ENCODE results near the gene LGALS9B. TPM values are rescaled to one million over a fixed set of nuclear protein-coding genes. Genes with fewer than 3 reads are reported as not detected.
"Not testable (repeated sequence)": the region's sequence is repeated elsewhere in the genome, so short reads cannot be mapped to it uniquely, and the experiment has no call there.

The LGALS9B gene
- 1 to 10 TPM in 1 of 3 donors, not detected in 2; 2.9 TPM for polyA plus RNA-seq

DNA sequence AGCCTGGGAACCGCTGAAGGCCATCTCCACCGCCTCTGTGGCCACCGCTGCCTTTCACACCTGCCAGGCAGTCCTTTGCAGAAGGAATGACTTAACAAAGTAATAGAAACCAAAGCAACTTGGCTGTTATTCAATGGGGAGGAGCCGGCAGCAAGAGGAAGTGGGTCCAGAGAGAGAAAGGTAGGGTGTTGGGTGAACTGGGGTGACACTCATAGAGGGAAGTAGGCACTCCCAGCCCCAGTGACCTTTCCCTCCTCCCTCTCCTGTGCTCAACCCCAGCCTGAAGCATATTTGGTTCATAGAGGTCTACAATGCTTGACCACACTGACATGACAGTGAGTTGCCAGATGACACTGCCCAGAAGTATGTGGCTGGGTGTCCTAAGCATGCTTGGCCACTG, at the start of gene LGALS9B:
LGALS9B (minus strand) TSS at position 93 of the 400 bp plus-strand sequence; CDS start at position 24, 69 bp downstream.
- not testable (repeated sequence) for H3K27ac ChIP-seq (ENCODE audit: low read depth, low read length)
- WGBS, 3 donors: 50% methylated on average over 1 of the region's 4 CpGs; no CpG with 5 or more reads in 2 of the 3 donors

DNA sequence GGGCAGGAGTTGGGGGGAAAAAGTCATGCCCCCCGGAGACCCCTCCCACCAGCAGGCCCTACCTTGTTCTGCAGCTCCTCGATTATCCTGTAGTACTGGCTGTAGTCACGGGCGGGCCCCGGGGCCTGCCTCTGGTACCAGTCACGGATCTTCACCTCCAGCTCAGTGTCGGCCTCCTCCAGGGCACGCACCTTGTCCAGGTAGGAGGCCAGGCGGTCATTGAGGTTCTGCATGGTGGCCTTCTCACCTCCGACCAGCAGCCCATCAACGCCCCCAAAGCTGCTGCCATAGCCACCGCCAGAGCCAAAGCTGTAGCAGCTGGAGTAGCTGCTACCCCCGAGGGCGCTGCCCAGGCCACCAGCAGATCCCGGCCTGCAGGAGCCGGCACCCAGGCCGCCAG, 49.6 kb upstream of the LGALS9B start:
- 79 to 89% (median 83%) methylated on average over 4 to 12 of the region's 17 CpGs for WGBS, 3 donors
- not testable (repeated sequence) for H3K27ac ChIP-seq (ENCODE audit: low read depth, low read length)

DNA sequence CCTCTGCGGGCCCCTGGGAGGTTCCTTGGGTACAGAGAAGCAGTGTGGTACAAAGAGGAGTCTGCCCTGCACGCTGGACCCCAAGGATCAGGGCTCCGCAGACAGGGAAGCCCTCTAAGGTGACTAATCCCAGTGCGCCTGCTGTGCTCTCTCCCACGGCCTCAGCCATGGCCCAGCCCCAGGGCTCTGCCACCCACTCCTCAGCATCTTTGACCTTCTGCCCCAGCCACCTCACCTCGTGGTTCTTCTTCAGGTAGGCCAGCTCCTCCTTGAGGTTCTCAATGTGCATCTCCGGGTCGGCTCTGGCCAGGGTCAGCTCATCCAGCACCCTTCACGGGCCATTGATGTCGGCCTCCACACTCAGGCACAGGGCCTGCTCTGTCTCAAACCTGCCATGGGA, 47.8 kb upstream of the LGALS9B start:
- 82 to 92% (median 89%) methylated on average over 7 to 8 of the region's 10 CpGs for WGBS, 3 donors
- not testable (repeated sequence) for H3K27ac ChIP-seq (ENCODE audit: low read depth, low read length)

GRCh38 chr17:20513539-20513938, 46.2 kb upstream of the LGALS9B start:
- H3K27ac ChIP-seq (ENCODE audit: low read depth, low read length): not testable (repeated sequence)
- WGBS, 3 donors: 79 to 93% (median 80%) methylated on average over 1 to 2 of the region's 9 CpGs

DNA sequence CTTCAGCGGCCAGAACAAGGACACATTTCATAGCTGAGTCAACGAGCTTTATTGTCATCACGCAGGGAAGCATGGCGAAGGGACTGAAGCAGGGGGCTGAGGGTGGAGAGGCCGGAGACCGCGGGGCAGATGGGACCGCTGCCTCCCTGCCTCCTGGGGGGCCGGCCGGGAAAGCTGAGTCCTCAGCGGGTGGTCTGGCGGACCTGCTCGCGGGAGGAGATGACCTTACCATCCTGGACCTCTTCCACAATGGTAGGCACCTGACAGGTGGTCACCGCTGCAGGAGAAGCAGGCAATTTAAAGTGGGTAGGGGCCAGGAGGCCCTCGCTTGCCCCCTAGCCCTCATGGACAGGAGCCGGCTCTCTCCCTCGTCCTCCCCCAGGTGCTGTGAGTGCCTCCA, 45.0 kb upstream of the LGALS9B start:
- no CpG with 5 or more reads among the region's 18 CpGs for WGBS, 3 donors

DNA sequence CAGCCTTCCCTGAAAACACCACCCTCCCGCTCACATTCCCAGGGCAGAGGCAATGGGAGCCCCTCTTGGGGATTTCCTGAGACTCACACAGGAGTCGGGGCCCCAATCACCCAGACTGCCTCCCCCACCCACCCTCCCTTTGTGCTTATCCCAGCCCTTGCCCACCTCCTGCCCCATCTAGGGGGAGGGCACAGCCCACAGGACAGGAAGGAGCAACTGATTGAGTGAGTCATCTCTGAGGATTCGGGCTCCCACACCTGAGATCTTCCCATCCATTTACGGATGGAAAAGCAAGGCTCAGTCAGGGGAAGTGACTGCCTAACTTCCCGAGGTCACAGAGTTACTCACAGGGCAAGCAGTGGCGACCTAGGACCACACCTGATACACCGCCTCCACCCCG, 44.4 kb upstream of the LGALS9B start:
- H3K27ac ChIP-seq (ENCODE audit: low read depth, low read length): not testable (repeated sequence)
- no CpG with 5 or more reads among the region's 8 CpGs for WGBS, 3 donors

More for the DNA sequence above, 45.0 kb upstream of the LGALS9B start:
- H3K27ac ChIP-seq (ENCODE audit: low read depth, low read length): not testable (repeated sequence)

DNA sequence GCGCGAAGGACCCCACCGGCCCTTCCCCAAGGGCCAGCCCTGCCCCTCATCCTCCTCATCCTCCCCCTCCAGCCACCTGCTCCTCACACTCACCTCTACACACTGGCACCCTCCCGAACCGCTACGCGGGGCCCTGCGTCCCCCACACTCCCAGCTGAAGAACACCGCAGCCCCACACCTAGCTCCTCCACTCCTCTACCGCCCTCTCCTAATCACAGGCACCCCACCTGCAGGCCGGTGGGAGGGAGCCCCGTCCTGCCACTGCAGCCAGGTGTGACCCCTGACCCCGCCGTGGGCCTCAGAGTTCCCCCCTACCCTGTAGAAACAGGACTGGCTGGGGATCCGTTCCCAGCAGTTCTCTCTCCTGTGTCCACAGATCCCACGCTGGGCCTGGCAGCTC, 38.0 kb upstream of the LGALS9B start:
- H3K27ac ChIP-seq (ENCODE audit: low read depth, low read length): not testable (repeated sequence)
- 71 to 89% (median 75%) methylated on average over 3 to 6 of the region's 16 CpGs for WGBS, 3 donors

DNA sequence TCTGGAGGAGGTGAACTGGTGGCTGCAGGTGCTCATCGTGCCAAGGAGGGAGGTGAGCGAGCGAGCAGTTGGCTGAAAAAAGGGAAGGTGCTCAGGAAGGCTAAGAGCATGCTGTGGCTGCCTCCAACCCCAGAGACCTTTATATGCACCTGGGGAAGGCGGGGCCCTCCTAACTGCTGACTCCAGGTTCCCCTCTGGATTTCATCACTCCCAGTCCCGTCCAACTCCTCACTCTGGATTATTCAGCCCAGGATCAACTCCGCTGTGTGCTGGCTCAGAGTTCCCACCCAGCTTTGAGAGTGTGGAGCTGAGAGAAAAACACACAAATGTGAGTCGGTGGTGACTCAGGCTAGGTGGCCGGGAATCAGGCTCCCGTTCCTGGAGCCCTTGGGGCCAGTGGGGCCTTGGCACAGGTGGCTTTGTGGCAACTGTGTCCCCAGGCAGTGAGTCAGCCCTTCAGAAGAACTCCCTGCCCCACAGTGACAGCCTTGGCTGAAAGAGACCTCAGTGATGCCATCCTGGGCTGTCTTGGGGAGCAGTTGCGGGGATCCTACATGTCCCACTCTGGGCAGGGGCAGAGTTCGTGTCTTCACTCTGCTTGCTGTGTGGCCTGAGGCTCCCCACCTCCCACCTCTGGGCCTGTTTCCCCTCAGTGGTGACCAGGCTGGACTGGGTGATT, 37.2 kb upstream of the LGALS9B start:
- H3K27ac ChIP-seq (ENCODE audit: low read depth, low read length): not testable (repeated sequence)
- 78 to 80% (median 80%) methylated on average over 1 to 2 of the region's 11 CpGs for WGBS, 3 donors

DNA sequence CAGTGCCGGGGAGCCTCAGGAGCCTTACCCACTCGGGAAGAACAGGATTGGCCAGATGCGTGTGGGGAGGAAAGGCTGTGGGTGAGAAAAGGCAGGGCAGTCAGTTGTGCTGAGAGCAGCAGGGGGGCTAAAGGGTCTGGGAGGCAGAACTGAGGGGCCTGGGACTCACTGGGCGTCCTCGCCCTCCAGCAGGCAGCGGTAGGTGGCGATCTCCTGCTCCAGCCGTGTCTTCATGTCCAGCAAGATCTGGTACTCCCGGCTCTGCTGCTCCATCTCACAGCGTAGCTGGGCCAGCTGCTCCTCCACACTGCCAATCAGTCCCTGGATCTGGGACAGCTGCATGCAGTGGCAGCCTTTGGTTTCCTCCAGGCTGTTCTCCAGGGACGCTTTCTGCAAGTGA, 34.6 kb upstream of the LGALS9B start:
- 33 to 62% (median 49%) methylated on average over 5 to 10 of the region's 11 CpGs for WGBS, 3 donors
- not testable (repeated sequence) for H3K27ac ChIP-seq (ENCODE audit: low read depth, low read length)

GRCh38 chr17:20500346-20500745, 33.0 kb upstream of the LGALS9B start:
- WGBS, 3 donors: 79 to 90% (median 86%) methylated on average over 4 of the region's 4 CpGs
- not testable (repeated sequence) for H3K27ac ChIP-seq (ENCODE audit: low read depth, low read length)

- 55 to 63% (median 58%) methylated on average over 4 to 5 of the region's 5 CpGs for WGBS, 3 donors
- H3K27ac ChIP-seq (ENCODE audit: low read depth, low read length): not testable (repeated sequence)
Measured at GRCh38 chr17:20495420-20495819, 28.1 kb upstream of the LGALS9B start.

DNA sequence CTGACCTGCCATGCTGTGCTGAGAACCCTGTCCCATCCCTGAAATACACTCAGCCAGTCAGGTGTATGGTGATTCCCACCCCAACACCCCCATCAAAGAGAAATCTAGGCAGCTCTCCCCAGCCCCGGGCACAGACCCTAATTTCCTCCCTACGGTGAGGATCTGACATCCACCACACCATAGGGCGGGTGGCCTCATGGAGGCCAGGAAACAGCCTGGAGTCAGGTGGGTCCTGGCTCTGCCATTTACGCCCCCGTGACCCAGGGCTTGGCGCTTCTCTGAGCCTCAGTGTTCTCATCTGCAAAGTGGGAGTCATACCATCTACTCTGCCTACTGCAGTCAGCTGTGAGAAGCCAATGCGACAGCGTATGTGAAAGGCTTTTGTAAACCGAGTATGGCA, 27.4 kb upstream of the LGALS9B start:
- WGBS, 3 donors: 81 to 92% (median 89%) methylated on average over 4 to 6 of the region's 9 CpGs
- H3K27ac ChIP-seq (ENCODE audit: low read depth, low read length): not testable (repeated sequence)

DNA sequence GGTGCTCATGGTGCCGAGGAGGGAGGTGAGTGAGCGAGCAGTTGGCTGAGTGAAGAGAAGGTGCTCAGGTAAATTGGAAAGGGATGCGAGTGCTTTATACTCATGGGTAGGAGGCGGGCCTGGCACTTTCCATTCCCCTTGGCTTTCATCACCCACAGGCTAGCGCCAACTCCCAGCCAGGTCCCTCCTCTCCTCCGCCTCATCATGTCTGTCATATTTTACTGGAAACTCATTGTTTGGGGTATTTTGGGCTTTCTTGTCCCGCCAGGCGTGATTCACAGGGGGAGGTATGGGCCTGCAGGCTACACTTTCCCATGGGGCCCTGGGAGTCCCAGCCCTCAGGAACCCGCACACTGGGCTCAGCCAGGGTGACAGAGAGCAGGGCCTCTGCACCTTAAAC, 26.8 kb upstream of the LGALS9B start:
- H3K27ac ChIP-seq (ENCODE audit: low read depth, low read length): not testable (repeated sequence)
- WGBS, 3 donors: 90 to 91% (median 90%) methylated on average over 2 to 6 of the region's 9 CpGs

GRCh38 chr17:20492971-20493370, 25.6 kb upstream of the LGALS9B start:
- H3K27ac ChIP-seq (ENCODE audit: low read depth, low read length): not testable (repeated sequence)
- 58 to 88% (median 85%) methylated on average over 5 to 6 of the region's 8 CpGs for WGBS, 3 donors

- H3K27ac ChIP-seq (ENCODE audit: low read depth, low read length): not testable (repeated sequence)
- WGBS, 3 donors: 50 to 78% (median 68%) methylated on average over 1 to 2 of the region's 6 CpGs
Measured at GRCh38 chr17:20492099-20492498, 24.8 kb upstream of the LGALS9B start.

DNA sequence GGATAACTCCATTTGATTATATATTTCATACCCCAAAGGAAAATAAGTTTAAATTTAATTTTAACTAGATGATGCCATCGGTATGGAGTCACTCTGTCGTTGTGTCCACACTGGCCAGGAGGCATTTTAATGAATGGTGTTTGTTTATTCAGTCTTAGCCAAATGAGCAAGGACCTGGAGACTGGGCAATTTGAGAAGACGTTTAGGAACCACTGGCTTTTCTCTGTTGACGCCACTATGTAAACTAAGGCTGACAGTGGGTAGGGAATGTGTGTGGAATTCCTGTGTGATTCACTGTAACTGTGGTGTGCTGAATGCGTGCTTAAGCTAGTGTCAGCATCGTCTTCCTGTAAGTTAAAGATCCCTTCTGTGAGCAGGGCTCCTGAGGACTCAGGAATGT, 17.6 kb upstream of the LGALS9B start:
- not testable (repeated sequence) for H3K27ac ChIP-seq (ENCODE audit: low read depth, low read length)
- 7 to 40% (median 35%) methylated on average over 4 to 5 of the region's 6 CpGs for WGBS, 3 donors

DNA sequence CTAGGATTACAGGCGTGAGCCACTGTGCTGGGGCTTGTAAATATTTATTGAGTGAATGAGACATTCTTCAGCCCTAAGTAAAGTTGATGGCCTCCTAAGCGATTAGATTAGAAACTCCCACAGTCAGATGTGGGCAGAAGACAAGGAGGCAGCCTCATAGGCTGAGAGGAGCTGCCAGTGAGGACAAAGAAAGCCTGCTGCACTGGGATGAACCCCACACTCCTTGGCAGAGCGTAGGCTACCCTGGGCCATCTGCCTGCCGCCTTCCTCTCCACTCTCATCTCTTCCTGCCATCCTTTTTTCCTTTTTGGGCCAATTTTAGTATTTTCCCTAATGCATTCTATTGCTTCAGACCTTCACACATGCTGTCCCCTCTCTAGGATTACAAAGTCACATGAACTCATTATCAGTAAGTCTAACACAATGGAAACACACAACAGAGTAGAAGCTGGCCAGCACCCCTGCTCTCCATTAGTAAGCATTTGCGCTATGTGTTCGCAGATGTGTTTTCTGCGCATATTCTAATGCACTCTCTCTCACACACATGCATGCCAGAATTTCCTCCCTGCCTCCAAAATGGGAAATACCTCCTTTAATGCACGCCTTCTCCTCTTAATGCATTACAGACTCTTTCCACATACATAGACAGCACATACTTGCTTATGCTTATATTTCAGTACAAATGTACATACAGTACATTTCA, 12.7 kb upstream of the LGALS9B start:
- H3K27ac ChIP-seq (ENCODE audit: low read depth, low read length): not testable (repeated sequence)
- WGBS, 3 donors: 75 to 87% (median 76%) methylated on average over 5 to 6 of the region's 8 CpGs

GRCh38 chr17:20477398-20478071, 10.2 kb upstream of the LGALS9B start:
- WGBS, 3 donors: 70 to 75% (median 71%) methylated on average over 2 to 3 of the region's 4 CpGs
- not testable (repeated sequence) for H3K27ac ChIP-seq (ENCODE audit: low read depth, low read length)

GRCh38 chr17:20475137-20475831, 7.9 kb upstream of the LGALS9B start:
- not testable (repeated sequence) for H3K27ac ChIP-seq (ENCODE audit: low read depth, low read length)
- 80 to 87% (median 85%) methylated on average over 7 of the region's 8 CpGs for WGBS, 3 donors
